ENCODE data around the gene ZMYM2. TPM values are rescaled to one million over a fixed set of nuclear protein-coding genes. Genes with fewer than 3 reads are reported as not detected.
A peak's percentile ranks its signal among the peaks of the same experiment; 100 is the strongest.

Gene ZMYM2
- total and polyA plus RNA-seq, 2 of the 13 experiments (the other 11 are each of a cell fraction or from before 2014, with no cell fraction given) = 22.4 to 40.8 TPM

- TF ChIP-seq ZBTB7A (CRISPR knock-in tag; IDR thresholded peaks at IDR 0.05) = peak; percentile 65
- TF ChIP-seq ZNF253 (CRISPR knock-in tag; IDR thresholded peaks at IDR 0.05; ENCODE audit: borderline replicate concordance) = no peak; the same call in 1 of the 2 replicates
- no peak for TF ChIP-seq SCMH1 (CRISPR knock-in tag; IDR thresholded peaks at IDR 0.05; ENCODE audit: borderline replicate concordance)
- TF ChIP-seq ZBTB10 (CRISPR knock-in tag; IDR thresholded peaks at IDR 0.05; ENCODE audit: borderline replicate concordance) = no peak; the same call in 1 of the 2 replicates
- no peak for TF ChIP-seq ZBTB37 (CRISPR knock-in tag; IDR thresholded peaks at IDR 0.05)
- no peak for TF ChIP-seq ZKSCAN5 (CRISPR knock-in tag; IDR thresholded peaks at IDR 0.05)
- peak; percentile 25; the same call in 1 of the 2 replicates for TF ChIP-seq GFI1 (CRISPR knock-in tag; IDR thresholded peaks at IDR 0.05; ENCODE audit: borderline replicate concordance)
- peak; percentile 62; the same call in 1 of the 2 replicates for TF ChIP-seq ARNT2 (CRISPR knock-in tag; IDR thresholded peaks at IDR 0.05; ENCODE audit: low read depth)
- no peak; the same call in none of the 2 replicates for TF ChIP-seq AHR (CRISPR knock-in tag; IDR thresholded peaks at IDR 0.05)
- TF ChIP-seq ZBTB7B (CRISPR knock-in tag; IDR thresholded peaks at IDR 0.05) = peak; percentile 86
- TF ChIP-seq RBFOX2 (IDR thresholded peaks at IDR 0.05; ENCODE audit: low read depth, low read length) = peak; percentile 92
- no peak for TF ChIP-seq IKZF1 (IDR thresholded peaks at IDR 0.05)
- TF ChIP-seq CSRNP2 (CRISPR knock-in tag; conservative IDR thresholded peaks at IDR 0.05; ENCODE audit: low read depth) = no peak
- TF ChIP-seq SOX5 (CRISPR knock-in tag; IDR thresholded peaks at IDR 0.05; ENCODE audit: borderline replicate concordance) = no peak
- TF ChIP-seq ZBTB20 (CRISPR knock-in tag; IDR thresholded peaks at IDR 0.05; ENCODE audit: borderline replicate concordance, low read depth) = peak; percentile 24; the same call in 1 of the 2 replicates
- TF ChIP-seq ZNF510 (CRISPR knock-in tag; IDR thresholded peaks at IDR 0.05; ENCODE audit: low read depth) = no peak
- no peak for TF ChIP-seq GATA4 (IDR thresholded peaks at IDR 0.05; ENCODE audit: borderline replicate concordance, low read depth)
- TF ChIP-seq CHD4 (IDR thresholded peaks at IDR 0.05; ENCODE audit: borderline replicate concordance, low read length) = no peak
- TF ChIP-seq CBX1 (IDR thresholded peaks at IDR 0.05; ENCODE audit: low read depth) = no peak
- no peak for TF ChIP-seq NFIC (IDR thresholded peaks at IDR 0.05; ENCODE audit: low read length)
- no peak for TF ChIP-seq BRCA1 (CRISPR knock-in tag; IDR thresholded peaks at IDR 0.05)
- TF ChIP-seq ZSCAN21 (CRISPR knock-in tag; IDR thresholded peaks at IDR 0.05; ENCODE audit: borderline replicate concordance) = peak; percentile 91
- no peak; the same call in 1 of the 2 replicates for TF ChIP-seq ZNF44 (CRISPR knock-in tag; IDR thresholded peaks at IDR 0.05)
- TF ChIP-seq YEATS2 (CRISPR knock-in tag; IDR thresholded peaks at IDR 0.05; ENCODE audit: borderline replicate concordance) = peak; percentile 77; the same call in 1 of the 2 replicates
- TF ChIP-seq HNF4A (CRISPR knock-in tag; IDR thresholded peaks at IDR 0.05) = peak; percentile 48
- peak; percentile 92 for TF ChIP-seq GABPB1 (CRISPR knock-in tag; IDR thresholded peaks at IDR 0.05)
Observed at GRCh38 chr13:20127562-20128458, 169.3 kb downstream of the ZMYM2 start (continued).
